Measurements from ENCODE around the gene IFITM5.

Gene IFITM5

GRCh38 chr11:257766-258493 lies 41.4 kb downstream of the IFITM5 start:
- 0 out of 3 replicates have a peak, but pooled peaks have one; percentile 41 for ATAC-seq

DNA sequence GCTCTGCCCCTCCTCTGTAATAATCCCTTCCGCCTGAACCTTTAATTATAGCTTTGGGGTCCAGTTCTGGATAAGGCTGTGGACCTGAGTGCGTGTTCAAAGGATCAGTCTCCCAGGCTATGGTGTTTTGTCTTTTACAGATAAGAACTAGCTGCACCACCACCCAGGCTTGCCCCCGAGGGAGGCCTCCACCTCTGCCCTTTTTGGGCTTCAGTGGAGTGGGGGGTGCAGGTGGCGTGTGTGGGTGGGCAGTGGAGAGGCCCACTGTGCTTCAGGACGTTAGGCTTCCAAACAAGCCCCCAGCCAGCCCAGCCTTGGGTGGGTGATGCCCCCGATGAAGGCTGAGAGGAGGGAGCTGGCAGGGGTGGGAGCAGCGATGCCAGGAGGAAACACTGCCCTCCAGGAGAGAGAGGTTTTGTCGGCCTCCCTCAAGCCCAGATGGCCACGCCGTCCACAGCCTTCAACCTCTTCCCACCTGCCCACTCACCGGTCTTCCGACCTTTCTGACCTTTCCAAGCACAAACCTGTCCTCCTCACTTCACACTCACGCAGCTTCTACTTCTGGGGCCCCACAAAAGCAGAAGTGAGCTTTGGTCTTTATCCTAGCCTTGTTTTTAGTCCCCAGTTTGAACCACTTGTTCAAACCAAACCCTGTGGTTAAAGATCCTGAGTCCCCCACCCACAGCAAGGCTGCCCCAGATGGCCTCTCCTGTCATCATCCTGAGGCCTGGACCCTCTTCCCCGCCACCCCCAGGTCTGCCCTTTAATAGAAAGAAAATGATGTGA lies 42.2 kb downstream of the IFITM5 start:
- TF ChIP-seq ZNF8 (CRISPR knock-in tag; IDR thresholded peaks at IDR 0.05) (no peak), CSRNP3 (CRISPR knock-in tag; IDR thresholded peaks at IDR 0.05) (no peak)
- no peak for ATAC-seq

More at GRCh38 chr11:257766-258493, 41.4 kb downstream of the IFITM5 start:
- TF ChIP-seq ARNTL (CRISPR knock-in tag; IDR thresholded peaks at IDR 0.05; ENCODE audit: borderline replicate concordance, low read depth): no peak
- TF ChIP-seq ZNF8 (CRISPR knock-in tag; IDR thresholded peaks at IDR 0.05): no peak
- TF ChIP-seq POU6F1 (CRISPR knock-in tag; IDR thresholded peaks at IDR 0.05; ENCODE audit: borderline replicate concordance, low read depth): no peak
- no peak for TF ChIP-seq TSHZ2 (CRISPR knock-in tag; IDR thresholded peaks at IDR 0.05)
- no peak for TF ChIP-seq ZNF565 (CRISPR knock-in tag; conservative IDR thresholded peaks at IDR 0.05; ENCODE audit: low read depth)
- no peak for TF ChIP-seq CSDC2 (CRISPR knock-in tag; IDR thresholded peaks at IDR 0.05)
- TF ChIP-seq OSR1 (CRISPR knock-in tag; IDR thresholded peaks at IDR 0.05): no peak
- no peak for TF ChIP-seq BACH2 (CRISPR knock-in tag; IDR thresholded peaks at IDR 0.05; ENCODE audit: borderline replicate concordance)
- no peak for TF ChIP-seq ZNF70 (CRISPR knock-in tag; IDR thresholded peaks at IDR 0.05)
- TF ChIP-seq CSRNP3 (CRISPR knock-in tag; IDR thresholded peaks at IDR 0.05): no peak
- no peak for TF ChIP-seq TCF4 (CRISPR knock-in tag; IDR thresholded peaks at IDR 0.05; ENCODE audit: borderline replicate concordance)
- no peak for TF ChIP-seq SNAI2 (CRISPR knock-in tag; IDR thresholded peaks at IDR 0.05)
- TF ChIP-seq CREB5 (CRISPR knock-in tag; IDR thresholded peaks at IDR 0.05; ENCODE audit: low read depth): no peak
- TF ChIP-seq, protein P1, sequence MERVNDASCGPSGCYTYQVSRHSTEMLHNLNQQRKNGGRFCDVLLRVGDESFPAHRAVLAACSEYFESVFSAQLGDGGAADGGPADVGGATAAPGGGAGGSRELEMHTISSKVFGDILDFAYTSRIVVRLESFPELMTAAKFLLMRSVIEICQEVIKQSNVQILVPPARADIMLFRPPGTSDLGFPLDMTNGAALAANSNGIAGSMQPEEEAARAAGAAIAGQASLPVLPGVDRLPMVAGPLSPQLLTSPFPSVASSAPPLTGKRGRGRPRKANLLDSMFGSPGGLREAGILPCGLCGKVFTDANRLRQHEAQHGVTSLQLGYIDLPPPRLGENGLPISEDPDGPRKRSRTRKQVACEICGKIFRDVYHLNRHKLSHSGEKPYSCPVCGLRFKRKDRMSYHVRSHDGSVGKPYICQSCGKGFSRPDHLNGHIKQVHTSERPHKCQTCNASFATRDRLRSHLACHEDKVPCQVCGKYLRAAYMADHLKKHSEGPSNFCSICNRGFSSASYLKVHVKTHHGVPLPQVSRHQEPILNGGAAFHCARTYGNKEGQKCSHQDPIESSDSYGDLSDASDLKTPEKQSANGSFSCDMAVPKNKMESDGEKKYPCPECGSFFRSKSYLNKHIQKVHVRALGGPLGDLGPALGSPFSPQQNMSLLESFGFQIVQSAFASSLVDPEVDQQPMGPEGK (CRISPR knock-in tag; IDR thresholded peaks at IDR 0.05; ENCODE audit: borderline replicate concordance): no peak
- TF ChIP-seq ISL1 (CRISPR knock-in tag; IDR thresholded peaks at IDR 0.05): no peak

- no peak for ATAC-seq
- TF ChIP-seq CREB5 (CRISPR knock-in tag; IDR thresholded peaks at IDR 0.05; ENCODE audit: low read depth): no peak
- no peak for TF ChIP-seq ARNTL (CRISPR knock-in tag; IDR thresholded peaks at IDR 0.05; ENCODE audit: borderline replicate concordance, low read depth)
- no peak for TF ChIP-seq ZC3H10 (CRISPR knock-in tag; IDR thresholded peaks at IDR 0.05)
- no peak for TF ChIP-seq TCF4 (CRISPR knock-in tag; IDR thresholded peaks at IDR 0.05; ENCODE audit: borderline replicate concordance)
- TF ChIP-seq, protein P1 (CRISPR knock-in tag; IDR thresholded peaks at IDR 0.05; ENCODE audit: borderline replicate concordance): no peak
- no peak for TF ChIP-seq ZFP3 (CRISPR knock-in tag; IDR thresholded peaks at IDR 0.05)
- no peak for TF ChIP-seq SNAI2 (CRISPR knock-in tag; IDR thresholded peaks at IDR 0.05)
These were observed 43.5 kb downstream of the IFITM5 start for GRCh38 chr11:255816-256215.
